Measurements from ENCODE around the gene ANXA2R. TPM values are rescaled to one million over a fixed set of nuclear protein-coding genes. Genes with fewer than 3 reads are reported as not detected.
"Not testable (repeated sequence)": the region's sequence is repeated elsewhere in the genome, so short reads cannot be mapped to it uniquely, and the experiment has no call there.

ANXA2R gene
- 10 to 100 TPM in 1 of 4 donors, 1 to 10 TPM in 3; 3.9 to 18.2 (median 5.8) TPM for total RNA-seq

GRCh38 chr5:43040287-43041098 lies at the start of gene ANXA2R:
TSS of gene ANXA2R (minus strand) at chr5:43040319. CDS start at chr5:43040046, 273 bp downstream.
- peaks cover 0 to 16% (median 0%) of the 10 kb centered on the region in 4 donors for H3K4me1 ChIP-seq
- no peaks in the 10 kb centered on the region for H3K36me3 ChIP-seq
- H3K9me3 ChIP-seq = no peaks in the 10 kb centered on the region
- H3K27me3 ChIP-seq = no peaks in the 10 kb centered on the region
- H3K4me3 ChIP-seq = peak within 1 kb of the TSS; percentile 51 to 66 (median 61)
- peak within 1 kb of the TSS; percentile 89 to 96 (median 94) for H3K27ac ChIP-seq
- peak; percentile 88 to 98 (median 90) for DNase-seq
- TF ChIP-seq CTCF (IDR thresholded peaks at IDR 0.05) (peak; percentile 70 to 93 (median 87)), POLR2A (IDR thresholded peaks at IDR 0.05) (peak; percentile 10 to 38)

GRCh38 chr5:43086118-43086908 lies 46.2 kb upstream of the ANXA2R start:
- H3K36me3 ChIP-seq, H3K27ac ChIP-seq, H3K27me3 ChIP-seq, H3K9me3 ChIP-seq, DNase-seq, H3K4me1 ChIP-seq, H3K4me3 ChIP-seq: not testable (repeated sequence)

GRCh38 chr5:43085453-43085852 lies 45.3 kb upstream of the ANXA2R start:
- Histone ChIP-seq H3K27ac (no peak overlapping the region), H3K36me3 (peaks cover 0 to 5% (median 0%) of the 10 kb centered on the region in 3 donors), H3K9me3 (no peaks in the 10 kb centered on the region), H3K4me3 (no peak overlapping the region), H3K27me3 (no peaks in the 10 kb centered on the region), H3K4me1 (no peaks in the 10 kb centered on the region)
- TF ChIP-seq POLR2A (IDR thresholded peaks at IDR 0.05) (no peak), CTCF (IDR thresholded peaks at IDR 0.05) (no peak)
- DNase-seq = no peak

GRCh38 chr5:43084468-43084867 lies 44.3 kb upstream of the ANXA2R start:
- not testable (repeated sequence) for H3K4me1 ChIP-seq, DNase-seq, H3K9me3 ChIP-seq, H3K4me3 ChIP-seq, H3K27ac ChIP-seq, H3K27me3 ChIP-seq
- peaks cover 0 to 15% (median 0%) of the 10 kb centered on the region in 3 donors for H3K36me3 ChIP-seq

- DNase-seq, H3K9me3 ChIP-seq, H3K4me1 ChIP-seq, H3K4me3 ChIP-seq, H3K27ac ChIP-seq, H3K27me3 ChIP-seq: not testable (repeated sequence)
- peaks cover 0 to 35% (median 0%) of the 10 kb centered on the region in 3 donors for H3K36me3 ChIP-seq
Observed at GRCh38 chr5:43081345-43081744, 41.2 kb upstream of the ANXA2R start.

- TF ChIP-seq POLR2A (IDR thresholded peaks at IDR 0.05) = no peak
- TF ChIP-seq CTCF (IDR thresholded peaks at IDR 0.05) = no peak
- Histone ChIP-seq H3K4me3 (no peak overlapping the region), H3K4me1 (no peaks in the 10 kb centered on the region), H3K9me3 (no peaks in the 10 kb centered on the region), H3K36me3 (peaks cover 0 to 35% (median 0%) of the 10 kb centered on the region in 3 donors), H3K27me3 (no peaks in the 10 kb centered on the region), H3K27ac (no peak overlapping the region)
- no peak for DNase-seq
Observed at GRCh38 chr5:43078956-43079355, 38.8 kb upstream of the ANXA2R start.

- H3K9me3 ChIP-seq, H3K4me3 ChIP-seq, H3K27ac ChIP-seq, H3K27me3 ChIP-seq, H3K4me1 ChIP-seq, DNase-seq: not testable (repeated sequence)
- peaks cover 0 to 35% (median 0%) of the 10 kb centered on the region in 3 donors for H3K36me3 ChIP-seq
Observed at GRCh38 chr5:43077446-43078191, 37.5 kb upstream of the ANXA2R start.

Measured in Peyer's patch (tissue), 4 donors.